Muscle layer of duodenum (tissue), 2 donors: ENCODE results near the gene KCNAB3.

ENCODE experiments used
- H3K27ac ChIP-seq: one replicate; pipeline ENCODE4 v1.7.0; 2013; ENCODE audit warnings: mild to moderate bottlenecking, low read length
- H3K27me3 ChIP-seq: one replicate; pipeline ENCODE4 v1.7.0; 2013; ENCODE audit warnings: low read depth, mild to moderate bottlenecking, control low read depth, low read length
- H3K36me3 ChIP-seq, 2 donors: one replicate each; pipeline ENCODE4 v1.7.0; 2013; ENCODE audit warnings: low read length in 2 of 2, control low read depth in 1 of 2, mild to moderate bottlenecking in 1 of 2; ENCODE audit not compliant: insufficient read depth in 2 of 2, control insufficient read depth in 1 of 2
- H3K4me1 ChIP-seq, 2 donors: one replicate each; pipeline ENCODE4 v1.7.0; 2013; ENCODE audit warnings: low read length in 2 of 2, mild to moderate bottlenecking in 2 of 2, control low read depth in 1 of 2, moderate library complexity in 1 of 2; ENCODE audit not compliant: insufficient read depth in 2 of 2, control insufficient read depth in 1 of 2
- H3K4me3 ChIP-seq, 2 donors: one replicate each; pipeline ENCODE4 v1.7.0; 2013; ENCODE audit warnings: low read length in 2 of 2, low read depth in 1 of 2, mild to moderate bottlenecking in 1 of 2
- H3K9me3 ChIP-seq, 2 donors: one replicate each; pipeline ENCODE4 v1.7.0; 2013; ENCODE audit warnings: low read length in 2 of 2, control low read depth in 1 of 2, mild to moderate bottlenecking in 1 of 2; ENCODE audit not compliant: control insufficient read depth in 1 of 2
- donor health status: healthy.

Gene KCNAB3

DNA sequence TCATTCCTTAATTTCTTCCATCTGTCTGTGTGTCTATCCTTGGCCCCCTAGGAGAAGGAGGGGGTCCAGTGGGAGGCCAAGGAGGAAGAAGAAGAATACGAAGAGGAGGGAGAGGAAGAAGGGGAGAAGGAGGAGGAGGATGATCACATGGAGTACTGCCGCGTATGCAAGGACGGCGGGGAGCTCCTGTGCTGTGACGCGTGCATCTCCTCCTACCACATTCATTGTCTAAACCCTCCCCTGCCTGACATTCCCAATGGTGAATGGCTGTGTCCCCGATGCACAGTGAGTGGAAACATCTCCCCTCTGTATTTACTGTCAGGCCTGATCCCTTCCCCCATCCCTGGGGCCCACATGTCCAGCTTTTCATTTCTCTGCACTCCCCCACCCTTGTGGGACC is 34.8 kb downstream of the KCNAB3 start:
- no peaks in the 10 kb centered on the region for H3K9me3 ChIP-seq
- H3K4me1 ChIP-seq, result peaks cover under 1 to 8% of the 10 kb centered on the region in 2 donors
- no peaks in the 10 kb centered on the region for H3K27me3 ChIP-seq
- no peak overlapping the region for H3K27ac ChIP-seq
- H3K4me3 ChIP-seq, result no peak overlapping the region
- H3K36me3 ChIP-seq, result peaks cover 60 to 68% of the 10 kb centered on the region in 2 donors

DNA sequence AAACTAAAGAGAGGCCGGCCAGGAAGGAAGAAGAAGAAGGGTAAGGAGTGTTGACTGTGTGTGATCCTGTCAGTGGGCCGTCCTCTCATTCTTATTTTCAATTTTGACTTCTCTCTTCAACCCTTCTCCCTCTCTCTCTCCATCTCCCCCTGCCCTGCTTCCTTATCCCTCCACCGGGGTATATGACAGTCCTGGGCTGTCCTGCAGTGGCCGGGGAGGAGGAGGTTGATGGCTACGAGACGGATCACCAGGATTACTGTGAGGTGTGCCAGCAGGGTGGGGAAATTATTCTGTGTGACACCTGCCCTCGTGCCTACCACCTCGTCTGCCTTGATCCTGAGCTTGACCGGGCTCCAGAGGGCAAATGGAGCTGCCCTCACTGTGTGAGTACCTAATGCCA is 35.4 kb downstream of the KCNAB3 start:
- peaks cover 7 to 14% of the 10 kb centered on the region in 2 donors for H3K4me1 ChIP-seq

DNA sequence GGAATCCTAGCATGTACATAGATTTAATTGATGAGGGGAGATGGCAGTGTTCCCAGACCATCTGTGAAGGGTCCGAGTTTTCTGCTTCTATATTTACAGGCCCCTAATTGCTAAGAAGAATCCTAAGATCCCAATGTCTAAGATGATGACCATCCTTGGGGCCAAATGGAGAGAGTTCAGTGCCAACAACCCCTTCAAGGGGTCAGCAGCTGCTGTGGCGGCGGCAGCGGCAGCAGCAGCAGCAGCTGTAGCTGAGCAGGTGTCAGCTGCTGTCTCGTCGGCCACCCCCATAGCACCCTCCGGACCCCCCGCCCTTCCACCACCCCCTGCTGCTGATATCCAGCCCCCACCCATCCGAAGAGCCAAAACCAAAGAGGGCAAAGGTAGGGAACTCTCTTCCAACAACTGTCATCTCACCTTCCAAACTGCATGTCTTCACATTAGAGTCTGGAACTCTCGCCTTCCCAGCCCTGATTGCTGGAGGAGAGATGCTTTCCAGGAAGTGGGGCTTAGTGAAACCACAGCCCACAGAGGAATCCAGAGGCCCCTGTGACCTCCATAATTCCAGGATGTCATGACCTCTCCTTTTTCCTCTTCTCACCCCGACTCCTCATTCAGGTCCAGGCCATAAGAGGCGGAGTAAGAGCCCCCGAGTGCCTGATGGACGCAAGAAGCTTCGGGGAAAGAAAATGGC is 36.3 kb downstream of the KCNAB3 start:
- Histone ChIP-seq H3K9me3 (no peaks in the 10 kb centered on the region), H3K27ac (no peak overlapping the region), H3K4me3 (no peak overlapping the region), H3K36me3 (peaks cover 45 to 53% of the 10 kb centered on the region in 2 donors), H3K4me1 (peaks cover 16 to 23% of the 10 kb centered on the region in 2 donors), H3K27me3 (no peaks in the 10 kb centered on the region)

More for the DNA sequence above, 35.4 kb downstream of the KCNAB3 start:
- no peaks in the 10 kb centered on the region for H3K27me3 ChIP-seq
- H3K36me3 ChIP-seq, result peaks cover 54 to 62% of the 10 kb centered on the region in 2 donors
- H3K9me3 ChIP-seq, result no peaks in the 10 kb centered on the region
- H3K4me3 ChIP-seq, result no peak overlapping the region
- no peak overlapping the region for H3K27ac ChIP-seq

DNA sequence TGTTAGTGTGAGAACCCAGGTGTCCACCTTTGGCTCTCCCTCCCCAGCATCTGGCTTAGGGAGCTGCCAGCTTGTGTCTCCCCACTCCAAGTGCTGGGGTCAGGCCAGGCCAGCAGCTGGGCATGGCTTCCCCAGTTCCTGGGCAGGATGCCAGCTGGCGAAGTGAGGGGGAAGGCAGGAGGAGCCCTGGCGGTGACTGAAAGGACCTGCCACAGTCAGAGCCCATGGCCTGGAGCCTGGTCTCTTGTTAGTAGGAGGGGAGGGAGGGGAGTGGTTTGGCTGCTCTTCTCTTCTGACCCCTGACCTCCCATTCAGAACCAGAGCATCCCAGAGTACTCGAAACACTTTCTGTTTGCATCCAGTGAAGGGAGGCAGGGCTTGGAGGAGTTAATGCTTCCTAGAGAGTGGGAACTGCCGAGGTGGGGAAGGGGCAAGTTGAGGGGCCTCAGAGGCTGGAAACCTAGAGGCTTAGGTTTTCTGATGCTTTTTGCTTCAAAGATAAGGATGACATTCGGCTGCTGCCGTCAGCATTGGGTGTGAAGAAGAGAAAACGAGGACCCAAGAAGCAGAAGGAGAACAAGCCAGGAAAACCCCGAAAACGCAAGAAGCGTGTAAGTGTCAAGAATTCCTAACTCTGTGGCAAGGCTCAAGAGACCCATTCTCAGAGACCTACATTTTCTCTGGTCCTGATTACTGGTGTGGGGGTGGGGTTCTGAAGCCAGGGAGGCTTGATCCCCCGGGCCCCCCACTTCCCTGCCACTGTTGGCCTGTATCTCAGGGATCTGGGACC is 40.3 kb downstream of the KCNAB3 start:
- Histone ChIP-seq H3K4me3 (peak overlapping the region; percentile 75 to 90), H3K36me3 (peaks cover 17 to 27% of the 10 kb centered on the region in 2 donors), H3K4me1 (peaks cover 28 to 47% of the 10 kb centered on the region in 2 donors)

DNA sequence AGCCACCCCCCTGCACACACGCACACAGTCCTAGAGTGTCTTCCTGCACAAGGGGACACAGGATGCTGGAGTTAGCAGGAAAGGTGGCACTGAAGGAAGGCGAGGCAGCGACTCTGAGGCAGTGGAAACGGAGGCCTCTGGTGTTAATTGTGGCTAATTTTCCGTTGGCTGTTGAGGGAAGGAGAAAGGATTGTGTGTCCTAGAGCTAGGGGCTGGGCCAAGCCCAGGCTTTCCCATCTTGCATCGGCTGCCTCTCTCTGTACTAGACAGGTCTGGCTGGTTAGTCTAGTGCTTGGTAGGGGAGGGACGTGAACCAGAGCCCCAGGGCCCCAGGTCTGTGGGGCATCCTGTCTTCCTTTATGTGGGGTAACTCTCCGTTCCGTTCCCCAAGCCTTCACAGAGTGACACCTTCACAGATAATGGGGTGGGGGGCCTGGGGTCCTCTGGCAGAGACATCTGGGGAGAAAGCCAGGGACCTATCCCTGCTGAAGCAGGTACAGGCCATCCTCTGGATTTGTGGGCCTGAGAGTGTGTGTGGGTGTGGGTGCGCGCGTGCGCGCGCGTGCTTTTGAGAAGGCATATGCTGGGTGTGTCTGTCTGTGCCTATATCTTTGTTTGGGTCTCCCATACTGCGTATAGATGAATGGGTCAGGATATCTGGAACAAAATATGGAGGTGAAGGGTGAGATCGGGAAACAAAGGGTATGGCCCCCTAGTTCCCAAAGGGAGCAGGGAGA is 41.3 kb downstream of the KCNAB3 start, which contains the start of gene CHD3:
CHD3 (plus strand) TSS at position 606 of the 737 bp plus-strand sequence. CDS start 212 bp downstream, outside the sequence.
- H3K27ac ChIP-seq, result peak within 1 kb of the TSS; percentile 94
- H3K36me3 ChIP-seq, result peaks cover 7 to 17% of the 10 kb centered on the region in 2 donors
- H3K4me3 ChIP-seq, result peak within 1 kb of the TSS; percentile 75 to 90
- no peaks in the 10 kb centered on the region for H3K27me3 ChIP-seq
- H3K9me3 ChIP-seq, result no peaks in the 10 kb centered on the region
- H3K4me1 ChIP-seq, result peaks cover 28 to 51% of the 10 kb centered on the region in 2 donors

More for the DNA sequence above, 40.3 kb downstream of the KCNAB3 start:
- peak overlapping the region; percentile 94 for H3K27ac ChIP-seq
- no peaks in the 10 kb centered on the region for H3K27me3 ChIP-seq
- H3K9me3 ChIP-seq, result no peaks in the 10 kb centered on the region

DNA sequence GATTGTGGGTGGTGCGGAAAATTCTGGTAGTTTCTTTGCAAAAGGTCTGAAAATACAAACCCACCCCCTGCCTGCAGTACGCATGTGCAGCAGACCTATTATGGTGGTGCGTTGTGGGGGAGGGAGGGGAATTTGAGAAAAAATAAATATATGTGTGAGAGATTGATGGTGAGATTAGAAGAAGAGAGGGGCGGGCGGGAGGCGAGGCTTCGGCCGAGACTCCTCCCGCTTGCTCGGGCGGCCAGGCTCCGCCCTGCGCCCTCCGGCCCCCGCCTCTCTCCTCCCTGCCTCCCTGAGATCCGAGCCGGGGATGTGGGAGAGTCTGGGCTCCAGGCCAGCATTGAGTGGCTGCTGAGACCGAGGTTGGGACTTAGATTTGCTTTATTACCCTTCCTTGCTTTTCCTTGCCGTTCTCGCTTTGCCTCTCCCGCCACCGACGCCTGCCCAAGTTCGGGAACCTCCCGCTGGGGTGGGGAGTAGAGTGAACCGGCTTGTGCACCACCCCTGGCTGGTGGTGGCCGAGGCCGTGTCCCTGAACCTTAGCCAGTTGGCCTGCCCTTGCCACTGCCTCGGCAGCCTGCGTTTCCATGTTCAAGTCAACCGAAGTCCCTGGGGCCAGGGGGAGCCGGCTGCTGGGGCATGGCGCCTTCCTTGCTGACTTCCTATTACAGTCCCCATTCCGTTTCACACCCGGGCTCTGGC is 42.0 kb downstream of the KCNAB3 start:
- H3K27ac ChIP-seq, result peak overlapping the region; percentile 94
- no peaks in the 10 kb centered on the region for H3K9me3 ChIP-seq
- peak overlapping the region; percentile 75 to 90 for H3K4me3 ChIP-seq
- H3K36me3 ChIP-seq, result peaks cover 6 to 14% of the 10 kb centered on the region in 2 donors
- no peaks in the 10 kb centered on the region for H3K27me3 ChIP-seq
- H3K4me1 ChIP-seq, result peaks cover 34 to 57% of the 10 kb centered on the region in 2 donors

DNA sequence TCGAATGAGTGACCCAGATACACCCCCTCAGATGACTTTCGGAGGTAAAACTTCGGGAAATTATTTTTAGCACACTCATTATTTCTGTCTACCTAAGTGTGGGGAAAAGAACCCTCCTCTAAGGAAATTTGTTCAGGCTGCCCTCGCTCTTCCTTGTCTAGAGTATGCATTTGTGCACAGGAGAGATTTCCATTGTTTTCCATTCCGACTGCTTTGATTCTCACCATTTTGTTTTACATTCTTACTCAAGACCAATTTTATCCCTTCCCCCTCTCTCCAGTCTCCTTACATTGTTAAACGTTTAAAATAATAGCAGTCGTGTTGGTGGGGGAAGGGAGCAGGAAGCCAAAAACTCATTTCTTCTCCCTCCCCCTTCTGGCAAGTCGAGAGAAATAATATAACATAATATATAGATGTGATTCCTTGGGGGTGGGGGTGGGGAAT is 42.6 kb downstream of the KCNAB3 start:
- Histone ChIP-seq H3K36me3 (peaks cover 5 to 12% of the 10 kb centered on the region in 2 donors), H3K4me3 (peak overlapping the region; percentile 75 to 90), H3K27me3 (no peaks in the 10 kb centered on the region), H3K9me3 (no peaks in the 10 kb centered on the region), H3K4me1 (peaks cover 37 to 62% of the 10 kb centered on the region in 2 donors), H3K27ac (peak overlapping the region; percentile 94)

DNA sequence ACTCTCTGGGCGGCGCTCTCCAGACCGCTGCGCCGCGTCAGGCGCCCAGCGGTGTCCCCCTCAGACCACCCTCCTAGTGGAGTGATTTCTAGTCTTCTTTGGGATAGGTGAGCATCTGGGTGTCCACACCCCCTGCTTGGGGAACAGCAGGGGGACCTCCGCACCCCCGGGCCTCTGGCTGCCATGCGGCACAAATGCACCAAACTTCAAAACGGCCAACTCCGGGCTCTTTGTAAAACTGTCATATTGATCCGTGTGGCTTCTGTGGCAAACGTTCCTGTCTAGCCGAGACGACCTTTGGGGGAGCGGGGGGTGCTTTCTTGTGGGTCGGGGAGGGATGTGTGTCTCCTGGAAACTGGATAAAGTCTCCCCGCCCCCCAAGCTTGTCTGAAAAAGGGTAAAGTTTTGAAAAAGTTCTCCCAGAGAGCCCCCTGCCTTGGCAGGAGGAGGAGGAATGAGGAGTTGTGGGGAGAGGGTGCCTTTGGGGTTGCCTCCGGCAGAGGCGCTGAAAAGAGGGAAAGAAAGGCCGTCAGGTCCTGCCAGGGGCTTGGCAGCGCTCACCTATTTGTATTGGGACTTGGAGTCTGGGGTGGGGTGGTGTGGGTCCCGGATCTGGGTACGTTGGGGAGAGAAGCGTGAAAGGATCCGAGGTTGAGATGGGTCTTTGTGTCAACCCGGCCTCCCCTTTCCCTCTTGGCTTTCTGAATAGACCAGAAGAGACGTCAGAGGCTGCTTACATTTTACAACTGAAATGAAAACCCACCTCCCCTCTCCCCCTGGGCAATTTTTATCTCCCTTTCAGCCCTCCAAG is 43.2 kb downstream of the KCNAB3 start:
- Histone ChIP-seq H3K36me3 (peaks cover 0 to 8% of the 10 kb centered on the region in 2 donors), H3K4me3 (peak overlapping the region; percentile 75 to 90), H3K27me3 (no peaks in the 10 kb centered on the region), H3K27ac (peak overlapping the region; percentile 94), H3K4me1 (peaks cover 43 to 69% of the 10 kb centered on the region in 2 donors), H3K9me3 (no peaks in the 10 kb centered on the region)

DNA sequence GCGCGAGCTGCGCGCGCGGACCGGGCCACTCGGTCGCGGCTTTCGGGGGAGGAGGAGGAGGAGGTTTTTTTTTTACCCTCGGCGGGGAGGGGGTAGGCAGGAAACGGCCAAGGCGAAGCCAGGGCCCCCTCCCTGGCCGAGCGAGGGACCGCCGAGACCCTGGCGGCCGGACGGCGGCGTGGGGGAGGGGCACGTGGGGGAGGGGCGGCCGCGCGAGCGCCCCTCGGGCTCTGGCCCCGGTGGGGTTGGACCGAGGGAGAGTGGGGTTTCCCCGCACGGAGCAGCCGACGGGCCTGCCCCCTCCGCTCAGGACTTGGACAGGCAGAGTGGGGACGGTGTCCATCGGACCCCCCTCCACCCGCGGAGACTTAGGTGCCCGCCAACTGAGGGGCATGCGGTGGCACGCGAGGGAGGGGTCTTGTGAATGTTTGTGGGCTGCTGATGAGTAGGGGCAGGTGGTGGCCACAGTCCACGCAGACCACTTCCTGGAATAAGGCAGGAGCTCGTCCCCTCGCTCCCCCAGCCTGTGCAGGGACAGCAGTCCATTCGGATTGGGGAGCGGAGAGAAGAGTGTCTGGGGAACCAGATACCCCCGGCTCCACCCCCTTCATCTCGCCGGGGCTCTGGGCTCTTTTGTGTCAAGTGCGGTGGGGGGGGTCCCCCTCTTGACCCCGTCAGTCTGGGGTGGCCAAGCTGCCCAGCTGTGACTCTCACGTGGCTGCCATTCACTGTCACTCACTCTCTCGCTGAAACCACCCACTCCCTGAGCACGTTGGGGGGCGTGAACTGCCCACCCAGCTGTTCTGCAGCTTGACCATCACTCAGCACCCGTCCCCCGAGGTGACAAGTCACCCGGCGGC is 44.1 kb downstream of the KCNAB3 start:
- H3K4me3 ChIP-seq, result peak overlapping the region; percentile 75 to 90
- H3K27ac ChIP-seq, result peak overlapping the region; percentile 94
- no peaks in the 10 kb centered on the region for H3K27me3 ChIP-seq
- H3K36me3 ChIP-seq, result peaks cover 2 to 4% of the 10 kb centered on the region in 2 donors
- no peaks in the 10 kb centered on the region for H3K9me3 ChIP-seq
- peaks cover 46 to 71% of the 10 kb centered on the region in 2 donors for H3K4me1 ChIP-seq
